ENCODE measurements around the gene EFCAB9.

Gene EFCAB9

GRCh38 chr5:172235132-172235780, 41.3 kb downstream of the EFCAB9 start:
- Histone ChIP-seq H3K4me3 (ENCODE audit: insufficient read depth, low read depth, low read length, poor library complexity, severe bottlenecking) (no peak overlapping the region), H3K27me3 (replicated peaks; ENCODE audit: control insufficient read depth, insufficient read depth, low read length, poor library complexity, severe bottlenecking) (no peaks in the 10 kb centered on the region), H3K9me3 (ENCODE audit: control insufficient read depth, low read length) (no peaks in the 10 kb centered on the region), H3K27ac (ENCODE audit: insufficient read depth, low read length, poor library complexity, severe bottlenecking) (no peak overlapping the region), H3K4me1 (ENCODE audit: control insufficient read depth, insufficient read depth, low read length, poor library complexity, severe bottlenecking) (peaks cover 10% of the 10 kb centered on the region), H3K36me3 (ENCODE audit: control insufficient read depth, insufficient read depth, low read length) (no peaks in the 10 kb centered on the region)
- DNase-seq, result no peak

- DNase-seq, result no peak
- peaks cover 10% of the 10 kb centered on the region for H3K4me1 ChIP-seq (ENCODE audit: control insufficient read depth, insufficient read depth, low read length, poor library complexity, severe bottlenecking)
- no peak overlapping the region for H3K4me3 ChIP-seq (ENCODE audit: insufficient read depth, low read depth, low read length, poor library complexity, severe bottlenecking)
- H3K36me3 ChIP-seq (ENCODE audit: control insufficient read depth, insufficient read depth, low read length), result no peaks in the 10 kb centered on the region
- no peak overlapping the region for H3K27ac ChIP-seq (ENCODE audit: insufficient read depth, low read length, poor library complexity, severe bottlenecking)
- H3K27me3 ChIP-seq (replicated peaks; ENCODE audit: control insufficient read depth, insufficient read depth, low read length, poor library complexity, severe bottlenecking), result no peaks in the 10 kb centered on the region
- H3K9me3 ChIP-seq (ENCODE audit: control insufficient read depth, low read length), result no peaks in the 10 kb centered on the region
These were observed 42.1 kb downstream of the EFCAB9 start for GRCh38 chr5:172235827-172236736.

GRCh38 chr5:172238334-172238733, 44.4 kb downstream of the EFCAB9 start:
- Histone ChIP-seq H3K4me3 (ENCODE audit: insufficient read depth, low read depth, low read length, poor library complexity, severe bottlenecking) (no peak overlapping the region), H3K27ac (ENCODE audit: insufficient read depth, low read length, poor library complexity, severe bottlenecking) (no peak overlapping the region), H3K4me1 (ENCODE audit: control insufficient read depth, insufficient read depth, low read length, poor library complexity, severe bottlenecking) (peaks cover 10% of the 10 kb centered on the region), H3K27me3 (replicated peaks; ENCODE audit: control insufficient read depth, insufficient read depth, low read length, poor library complexity, severe bottlenecking) (no peaks in the 10 kb centered on the region), H3K9me3 (ENCODE audit: control insufficient read depth, low read length) (no peaks in the 10 kb centered on the region), H3K36me3 (ENCODE audit: control insufficient read depth, insufficient read depth, low read length) (no peaks in the 10 kb centered on the region)
- DNase-seq, result no peak

GRCh38 chr5:172243302-172243701, 49.3 kb downstream of the EFCAB9 start:
- Histone ChIP-seq H3K27me3 (replicated peaks; ENCODE audit: control insufficient read depth, insufficient read depth, low read length, poor library complexity, severe bottlenecking) (no peaks in the 10 kb centered on the region), H3K36me3 (ENCODE audit: control insufficient read depth, insufficient read depth, low read length) (no peaks in the 10 kb centered on the region), H3K27ac (ENCODE audit: insufficient read depth, low read length, poor library complexity, severe bottlenecking) (no peak overlapping the region)

GRCh38 chr5:172245046-172245445, 51.1 kb downstream of the EFCAB9 start:
- no peak for DNase-seq
- H3K9me3 ChIP-seq (ENCODE audit: control insufficient read depth, low read length), result no peaks in the 10 kb centered on the region

More at GRCh38 chr5:172243302-172243701, 49.3 kb downstream of the EFCAB9 start:
- Histone ChIP-seq H3K4me3 (ENCODE audit: insufficient read depth, low read depth, low read length, poor library complexity, severe bottlenecking) (no peak overlapping the region), H3K4me1 (ENCODE audit: control insufficient read depth, insufficient read depth, low read length, poor library complexity, severe bottlenecking) (peaks cover 9% of the 10 kb centered on the region), H3K9me3 (ENCODE audit: control insufficient read depth, low read length) (no peaks in the 10 kb centered on the region)
- DNase-seq, result no peak

GRCh38 chr5:172245703-172246125, 51.7 kb downstream of the EFCAB9 start:
- H3K4me3 ChIP-seq (ENCODE audit: insufficient read depth, low read depth, low read length, poor library complexity, severe bottlenecking), result no peak overlapping the region
- no peak for DNase-seq
- no peaks in the 10 kb centered on the region for H3K36me3 ChIP-seq (ENCODE audit: control insufficient read depth, insufficient read depth, low read length)
- H3K9me3 ChIP-seq (ENCODE audit: control insufficient read depth, low read length), result no peaks in the 10 kb centered on the region
- H3K4me1 ChIP-seq (ENCODE audit: control insufficient read depth, insufficient read depth, low read length, poor library complexity, severe bottlenecking), result no peaks in the 10 kb centered on the region
- H3K27ac ChIP-seq (ENCODE audit: insufficient read depth, low read length, poor library complexity, severe bottlenecking), result no peak overlapping the region
- H3K27me3 ChIP-seq (replicated peaks; ENCODE audit: control insufficient read depth, insufficient read depth, low read length, poor library complexity, severe bottlenecking), result no peaks in the 10 kb centered on the region

More at GRCh38 chr5:172245046-172245445, 51.1 kb downstream of the EFCAB9 start:
- Histone ChIP-seq H3K27me3 (replicated peaks; ENCODE audit: control insufficient read depth, insufficient read depth, low read length, poor library complexity, severe bottlenecking) (no peaks in the 10 kb centered on the region), H3K36me3 (ENCODE audit: control insufficient read depth, insufficient read depth, low read length) (no peaks in the 10 kb centered on the region), H3K27ac (ENCODE audit: insufficient read depth, low read length, poor library complexity, severe bottlenecking) (no peak overlapping the region), H3K4me1 (ENCODE audit: control insufficient read depth, insufficient read depth, low read length, poor library complexity, severe bottlenecking) (no peaks in the 10 kb centered on the region), H3K4me3 (ENCODE audit: insufficient read depth, low read depth, low read length, poor library complexity, severe bottlenecking) (no peak overlapping the region)

GRCh38 chr5:172248637-172249036, 54.7 kb downstream of the EFCAB9 start:
- Histone ChIP-seq H3K27me3 (replicated peaks; ENCODE audit: control insufficient read depth, insufficient read depth, low read length, poor library complexity, severe bottlenecking) (no peaks in the 10 kb centered on the region), H3K4me1 (ENCODE audit: control insufficient read depth, insufficient read depth, low read length, poor library complexity, severe bottlenecking) (no peaks in the 10 kb centered on the region), H3K9me3 (ENCODE audit: control insufficient read depth, low read length) (peaks cover 13% of the 10 kb centered on the region), H3K27ac (ENCODE audit: insufficient read depth, low read length, poor library complexity, severe bottlenecking) (no peak overlapping the region), H3K4me3 (ENCODE audit: insufficient read depth, low read depth, low read length, poor library complexity, severe bottlenecking) (no peak overlapping the region), H3K36me3 (ENCODE audit: control insufficient read depth, insufficient read depth, low read length) (no peaks in the 10 kb centered on the region)
- no peak for DNase-seq

GRCh38 chr5:172251419-172251818, 57.4 kb downstream of the EFCAB9 start:
- H3K27me3 ChIP-seq (replicated peaks; ENCODE audit: control insufficient read depth, insufficient read depth, low read length, poor library complexity, severe bottlenecking), result no peaks in the 10 kb centered on the region
- DNase-seq, result no peak
- H3K27ac ChIP-seq (ENCODE audit: insufficient read depth, low read length, poor library complexity, severe bottlenecking), result no peak overlapping the region
- H3K4me1 ChIP-seq (ENCODE audit: control insufficient read depth, insufficient read depth, low read length, poor library complexity, severe bottlenecking), result no peaks in the 10 kb centered on the region
- H3K9me3 ChIP-seq (ENCODE audit: control insufficient read depth, low read length), result peaks cover 13% of the 10 kb centered on the region
- H3K4me3 ChIP-seq (ENCODE audit: insufficient read depth, low read depth, low read length, poor library complexity, severe bottlenecking), result no peak overlapping the region
- H3K36me3 ChIP-seq (ENCODE audit: control insufficient read depth, insufficient read depth, low read length), result no peaks in the 10 kb centered on the region

GRCh38 chr5:172252501-172252900, 58.5 kb downstream of the EFCAB9 start:
- peaks cover 13% of the 10 kb centered on the region for H3K9me3 ChIP-seq (ENCODE audit: control insufficient read depth, low read length)
- no peak for DNase-seq
- H3K27me3 ChIP-seq (replicated peaks; ENCODE audit: control insufficient read depth, insufficient read depth, low read length, poor library complexity, severe bottlenecking), result no peaks in the 10 kb centered on the region
- H3K4me1 ChIP-seq (ENCODE audit: control insufficient read depth, insufficient read depth, low read length, poor library complexity, severe bottlenecking), result no peaks in the 10 kb centered on the region
- H3K27ac ChIP-seq (ENCODE audit: insufficient read depth, low read length, poor library complexity, severe bottlenecking), result no peak overlapping the region
- H3K4me3 ChIP-seq (ENCODE audit: insufficient read depth, low read depth, low read length, poor library complexity, severe bottlenecking), result no peak overlapping the region
- H3K36me3 ChIP-seq (ENCODE audit: control insufficient read depth, insufficient read depth, low read length), result no peaks in the 10 kb centered on the region
